Measurements from ENCODE around the gene ST6GALNAC4. TPM values are rescaled to one million over a fixed set of nuclear protein-coding genes. Genes with fewer than 3 reads are reported as not detected.
A peak's percentile ranks its signal among the peaks of the same experiment; 100 is the strongest.

Gene ST6GALNAC4
- total and polyA plus RNA-seq, 9 of the 15 experiments (the other 6 are each of a cell fraction or from before 2014, with no cell fraction given) = 2.6 to 43.1 (median 15.4) TPM

DNA sequence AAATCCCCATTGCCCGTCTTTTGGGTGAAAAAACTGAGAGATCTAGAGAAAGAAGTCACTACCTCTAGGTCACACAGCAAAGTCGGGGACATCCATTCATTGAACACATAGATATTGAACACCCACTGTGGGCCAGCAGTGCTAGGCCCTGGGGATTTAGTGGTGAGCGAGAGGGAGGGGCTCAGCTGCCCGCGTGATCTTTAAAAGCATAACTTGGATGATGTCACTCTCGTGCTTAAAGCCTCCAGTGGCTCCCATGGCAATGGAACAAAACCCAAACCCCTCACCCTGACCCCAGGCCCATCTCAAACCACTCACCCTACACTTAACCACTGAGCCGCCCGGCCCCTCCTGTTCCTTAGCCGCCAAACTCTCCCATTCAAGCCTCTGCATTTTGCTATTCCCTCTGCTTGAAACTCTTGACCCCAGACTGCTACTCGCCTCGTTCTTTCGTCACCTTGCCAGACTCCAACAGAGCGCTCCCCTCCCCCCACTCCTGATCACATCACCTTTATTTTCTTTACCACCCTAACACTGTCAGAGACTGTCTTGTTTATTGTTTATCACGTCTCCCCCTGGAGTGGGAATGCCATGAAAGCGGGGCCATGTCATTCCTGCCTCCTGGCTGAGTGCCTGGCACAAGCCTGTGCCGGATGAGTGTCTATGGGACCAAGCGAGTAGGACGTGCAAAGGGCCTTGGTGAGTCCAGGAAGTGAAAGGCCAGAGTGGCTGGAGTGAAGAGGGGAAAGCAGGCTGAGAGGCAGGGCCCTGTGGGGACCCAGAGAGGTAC is 14.4 kb upstream of the ST6GALNAC4 start (continued):
- TF ChIP-seq SPI1 (IDR thresholded peaks at IDR 0.05; ENCODE audit: borderline replicate concordance, low read depth, low read length) = no peak
- TF ChIP-seq SMARCA4 (IDR thresholded peaks at IDR 0.05) = peak; percentile 52
- TF ChIP-seq, protein P1, sequence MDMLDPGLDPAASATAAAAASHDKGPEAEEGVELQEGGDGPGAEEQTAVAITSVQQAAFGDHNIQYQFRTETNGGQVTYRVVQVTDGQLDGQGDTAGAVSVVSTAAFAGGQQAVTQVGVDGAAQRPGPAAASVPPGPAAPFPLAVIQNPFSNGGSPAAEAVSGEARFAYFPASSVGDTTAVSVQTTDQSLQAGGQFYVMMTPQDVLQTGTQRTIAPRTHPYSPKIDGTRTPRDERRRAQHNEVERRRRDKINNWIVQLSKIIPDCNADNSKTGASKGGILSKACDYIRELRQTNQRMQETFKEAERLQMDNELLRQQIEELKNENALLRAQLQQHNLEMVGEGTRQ (CRISPR knock-in tag; IDR thresholded peaks at IDR 0.05) = peak; percentile 52
- TF ChIP-seq SNIP1 (IDR thresholded peaks at IDR 0.05; ENCODE audit: low read depth) = no peak
- TF ChIP-seq ARID1B (IDR thresholded peaks at IDR 0.05) = peak; percentile 65
- TF ChIP-seq NR2C2 (CRISPR knock-in tag; IDR thresholded peaks at IDR 0.05) = no peak
- peak; percentile 14 for TF ChIP-seq NR2C2 (tag; IDR thresholded peaks at IDR 0.05)
- TF ChIP-seq, protein P2, sequence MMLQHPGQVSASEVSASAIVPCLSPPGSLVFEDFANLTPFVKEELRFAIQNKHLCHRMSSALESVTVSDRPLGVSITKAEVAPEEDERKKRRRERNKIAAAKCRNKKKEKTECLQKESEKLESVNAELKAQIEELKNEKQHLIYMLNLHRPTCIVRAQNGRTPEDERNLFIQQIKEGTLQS (IDR thresholded peaks at IDR 0.05) = peak; percentile 95
- TF ChIP-seq, protein P2 (CRISPR knock-in tag; conservative IDR thresholded peaks at IDR 0.05) = peak; percentile 78
- TF ChIP-seq, protein P3, sequence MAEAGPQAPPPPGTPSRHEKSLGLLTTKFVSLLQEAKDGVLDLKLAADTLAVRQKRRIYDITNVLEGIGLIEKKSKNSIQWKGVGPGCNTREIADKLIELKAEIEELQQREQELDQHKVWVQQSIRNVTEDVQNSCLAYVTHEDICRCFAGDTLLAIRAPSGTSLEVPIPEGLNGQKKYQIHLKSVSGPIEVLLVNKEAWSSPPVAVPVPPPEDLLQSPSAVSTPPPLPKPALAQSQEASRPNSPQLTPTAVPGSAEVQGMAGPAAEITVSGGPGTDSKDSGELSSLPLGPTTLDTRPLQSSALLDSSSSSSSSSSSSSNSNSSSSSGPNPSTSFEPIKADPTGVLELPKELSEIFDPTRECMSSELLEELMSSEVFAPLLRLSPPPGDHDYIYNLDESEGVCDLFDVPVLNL (CRISPR knock-in tag; IDR thresholded peaks at IDR 0.05; ENCODE audit: low read depth) = peak; percentile 30; the same call in 1 of the 2 replicates
- 0 out of 2 replicates have a peak, but pooled peaks have one; percentile 11 for TF ChIP-seq KLF6 (CRISPR knock-in tag; IDR thresholded peaks at IDR 0.05; ENCODE audit: borderline replicate concordance)
- peak; percentile 94 for TF ChIP-seq ATF7 (IDR thresholded peaks at IDR 0.05)
- 0 out of 2 replicates have a peak, but pooled peaks have one; percentile 24 for TF ChIP-seq SMARCC2 (IDR thresholded peaks at IDR 0.05; ENCODE audit: low read depth)
- no peak for TF ChIP-seq MAZ (CRISPR knock-in tag; conservative IDR thresholded peaks at IDR 0.05 in 1 of 2, IDR thresholded peaks at IDR 0.05 in 1 of 2)
- TF ChIP-seq, protein P4, sequence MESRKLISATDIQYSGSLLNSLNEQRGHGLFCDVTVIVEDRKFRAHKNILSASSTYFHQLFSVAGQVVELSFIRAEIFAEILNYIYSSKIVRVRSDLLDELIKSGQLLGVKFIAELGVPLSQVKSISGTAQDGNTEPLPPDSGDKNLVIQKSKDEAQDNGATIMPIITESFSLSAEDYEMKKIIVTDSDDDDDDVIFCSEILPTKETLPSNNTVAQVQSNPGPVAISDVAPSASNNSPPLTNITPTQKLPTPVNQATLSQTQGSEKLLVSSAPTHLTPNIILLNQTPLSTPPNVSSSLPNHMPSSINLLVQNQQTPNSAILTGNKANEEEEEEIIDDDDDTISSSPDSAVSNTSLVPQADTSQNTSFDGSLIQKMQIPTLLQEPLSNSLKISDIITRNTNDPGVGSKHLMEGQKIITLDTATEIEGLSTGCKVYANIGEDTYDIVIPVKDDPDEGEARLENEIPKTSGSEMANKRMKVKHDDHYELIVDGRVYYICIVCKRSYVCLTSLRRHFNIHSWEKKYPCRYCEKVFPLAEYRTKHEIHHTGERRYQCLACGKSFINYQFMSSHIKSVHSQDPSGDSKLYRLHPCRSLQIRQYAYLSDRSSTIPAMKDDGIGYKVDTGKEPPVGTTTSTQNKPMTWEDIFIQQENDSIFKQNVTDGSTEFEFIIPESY (CRISPR knock-in tag; IDR thresholded peaks at IDR 0.05) = peak; percentile 5; the same call in 1 of the 2 replicates
- TF ChIP-seq SMAD4 (CRISPR knock-in tag; conservative IDR thresholded peaks at IDR 0.05) = peak; percentile 70
- TF ChIP-seq CEBPG (CRISPR knock-in tag; IDR thresholded peaks at IDR 0.05) = peak; percentile 52
- no peak; a peak in 1 of 4 replicates for TF ChIP-seq CEBPG (tag; conservative IDR thresholded peaks at IDR 0.05 in 1 of 2, IDR thresholded peaks at IDR 0.05 in 1 of 2)
- TF ChIP-seq, protein P5, sequence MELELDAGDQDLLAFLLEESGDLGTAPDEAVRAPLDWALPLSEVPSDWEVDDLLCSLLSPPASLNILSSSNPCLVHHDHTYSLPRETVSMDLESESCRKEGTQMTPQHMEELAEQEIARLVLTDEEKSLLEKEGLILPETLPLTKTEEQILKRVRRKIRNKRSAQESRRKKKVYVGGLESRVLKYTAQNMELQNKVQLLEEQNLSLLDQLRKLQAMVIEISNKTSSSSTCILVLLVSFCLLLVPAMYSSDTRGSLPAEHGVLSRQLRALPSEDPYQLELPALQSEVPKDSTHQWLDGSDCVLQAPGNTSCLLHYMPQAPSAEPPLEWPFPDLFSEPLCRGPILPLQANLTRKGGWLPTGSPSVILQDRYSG (tag; conservative IDR thresholded peaks at IDR 0.05; ENCODE audit: low read depth) = no peak
- TF ChIP-seq LEF1 (IDR thresholded peaks at IDR 0.05) = peak; percentile 92
- no peak for TF ChIP-seq TCF3 (CRISPR knock-in tag; IDR thresholded peaks at IDR 0.05)
